OCI-M2 (cell line): ENCODE results near the gene ASB8.
A peak's percentile ranks its signal among the peaks of the same experiment; 100 is the strongest.

Experiments
- DNase-seq: peaks from one replicate; lab custom pipeline; 2025; ENCODE audit not compliant: unreplicated experiment; lab: John Stamatoyannopoulos, UW

The ASB8 gene

DNA sequence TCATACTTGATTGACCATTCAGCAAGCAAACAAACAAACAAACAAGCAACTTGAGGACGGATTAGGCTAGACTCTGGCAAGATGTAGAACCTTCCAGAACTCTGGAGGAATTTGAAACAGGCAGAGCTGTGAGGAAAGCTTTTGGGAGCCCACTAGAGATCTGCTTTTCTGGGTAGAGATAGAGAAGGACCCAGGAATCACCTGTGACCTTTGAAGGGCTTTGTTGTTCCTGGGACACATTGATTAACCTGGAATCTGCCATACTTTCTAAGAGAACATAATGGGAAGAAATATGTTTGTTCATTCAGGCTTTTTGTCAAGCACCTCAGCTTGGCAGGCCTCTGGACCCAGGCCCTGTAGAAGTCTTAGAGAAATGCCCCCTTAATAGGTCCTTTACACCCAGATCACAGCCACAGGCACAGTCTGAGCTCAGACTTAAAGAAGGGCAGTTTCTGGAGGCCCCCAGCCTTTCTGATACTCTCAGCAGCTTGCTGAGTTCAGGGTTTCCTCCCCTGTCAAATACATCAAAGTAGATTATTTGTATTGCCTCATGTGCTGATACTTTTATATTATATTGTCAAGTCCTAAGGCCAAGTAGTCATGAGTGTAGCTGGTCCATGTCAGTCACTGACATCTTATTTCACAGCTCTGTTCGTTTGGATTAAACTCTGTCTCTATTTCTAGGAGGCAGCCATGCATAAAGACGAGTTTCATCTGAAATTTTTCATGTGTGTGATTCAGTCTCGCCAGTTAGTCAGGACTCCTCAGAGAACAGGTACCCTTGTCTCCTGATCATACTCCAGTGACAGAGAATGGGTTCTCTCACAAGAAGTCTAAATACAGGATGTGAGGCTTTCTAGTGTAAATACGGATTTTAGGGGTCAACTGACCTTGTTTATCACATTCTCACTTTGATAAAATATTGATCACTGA is 50.4 kb downstream of the ASB8 start:
- no peak for DNase-seq

GRCh38 chr12:48105867-48106680 is 51.2 kb downstream of the ASB8 start, which contains the start of gene SENP1:
Gene SENP1, minus strand, starts transcription at chr12:48106079. Its CDS starts 4,607 bp downstream, at chr12:48101472.
- DNase-seq: peak; percentile 69

- no peak for DNase-seq
Observed at GRCh38 chr12:48105321-48105866, 51.9 kb downstream of the ASB8 start.

- DNase-seq: no peak
Observed at GRCh38 chr12:48104531-48104930, 52.8 kb downstream of the ASB8 start.
